Activated CD4-positive, alpha-beta T cell treated with anti-CD3 and anti-CD28 coated beads, Interleukin-10, Interleukin-2, amounts not matched to agents 100 ng/mL and 50 ng/mL, durations not matched to agents 16 hours and 8 hours (primary cell): ENCODE measurements around the gene KCP.
"Not testable (repeated sequence)": the region's sequence is repeated elsewhere in the genome, so short reads cannot be mapped to it uniquely, and the experiment has no call there.

ENCODE experiments used
- DNase-seq: peaks from one replicate; pipeline ENCODE4 v3.0.0-alpha.2; 2020

Gene KCP

GRCh38 chr7:128919881-128920799 is 9.6 kb upstream of the KCP start:
- DNase-seq, result no peak

- no peak for DNase-seq
Observed at GRCh38 chr7:128919241-128919640, 8.7 kb upstream of the KCP start.

GRCh38 chr7:128918016-128918665 is 7.6 kb upstream of the KCP start:
- no peak for DNase-seq

GRCh38 chr7:128917122-128917521 is 6.6 kb upstream of the KCP start:
- no peak for DNase-seq

GRCh38 chr7:128916643-128916915 is 6.1 kb upstream of the KCP start:
- no peak for DNase-seq

GRCh38 chr7:128915841-128916642 is 5.5 kb upstream of the KCP start:
- DNase-seq, result no peak

GRCh38 chr7:128915271-128915819 is 4.8 kb upstream of the KCP start:
- no peak for DNase-seq

GRCh38 chr7:128914566-128915151 is 4.2 kb upstream of the KCP start:
- no peak for DNase-seq

GRCh38 chr7:128913870-128914565 is 3.5 kb upstream of the KCP start:
- DNase-seq, result no peak

- DNase-seq, result not testable (repeated sequence)
Observed at GRCh38 chr7:128912709-128913495, 2.4 kb upstream of the KCP start.

- no peak for DNase-seq
Observed at GRCh38 chr7:128912281-128912680, 1.8 kb upstream of the KCP start.

GRCh38 chr7:128911423-128912031 is 1.0 kb upstream of the KCP start:
- no peak for DNase-seq

GRCh38 chr7:128909625-128910568 is 612 bp downstream of the KCP start:
- no peak for DNase-seq

- no peak for DNase-seq
Observed at GRCh38 chr7:128908750-128909624, 1.5 kb downstream of the KCP start.

GRCh38 chr7:128906766-128907559 is 3.5 kb downstream of the KCP start:
- DNase-seq, result no peak

GRCh38 chr7:128906001-128906765 is 4.3 kb downstream of the KCP start:
- no peak for DNase-seq
